ENCODE data around the gene PCBP1. TPM values are rescaled to one million over a fixed set of nuclear protein-coding genes. Genes with fewer than 3 reads are reported as not detected.

PCBP1 gene
- total and polyA plus RNA-seq, 9 of the 15 experiments (the other 6 are each of a cell fraction or from before 2014, with no cell fraction given), result 19.2 to 407 (median 78.1) TPM

GRCh38 chr2:70085711-70086277, 1.5 kb upstream of the PCBP1 start (continued):
- TF ChIP-seq PHTF2 (CRISPR knock-in tag; IDR thresholded peaks at IDR 0.05), result no peak
- TF ChIP-seq E2F6 (IDR thresholded peaks at IDR 0.05; ENCODE audit: borderline replicate concordance in 1 of 2, extremely low read depth in 1 of 2, insufficient read depth in 1 of 2, insufficient read length in 1 of 2, low read depth in 1 of 2, low read length in 1 of 2, poor library complexity in 1 of 2, severe bottlenecking in 1 of 2), result no peak
- TF ChIP-seq SNIP1 (IDR thresholded peaks at IDR 0.05; ENCODE audit: low read depth), result no peak
- no peak for TF ChIP-seq POLR2AphosphoS5 (IDR thresholded peaks at IDR 0.05; ENCODE audit: control insufficient read depth, insufficient read depth, low read depth, low read length)
- no peak for TF ChIP-seq ZNF707 (CRISPR knock-in tag; conservative IDR thresholded peaks at IDR 0.05)
- TF ChIP-seq ZNF212 (CRISPR knock-in tag; IDR thresholded peaks at IDR 0.05), result no peak; the same call in 1 of the 2 replicates
- TF ChIP-seq, protein P1, sequence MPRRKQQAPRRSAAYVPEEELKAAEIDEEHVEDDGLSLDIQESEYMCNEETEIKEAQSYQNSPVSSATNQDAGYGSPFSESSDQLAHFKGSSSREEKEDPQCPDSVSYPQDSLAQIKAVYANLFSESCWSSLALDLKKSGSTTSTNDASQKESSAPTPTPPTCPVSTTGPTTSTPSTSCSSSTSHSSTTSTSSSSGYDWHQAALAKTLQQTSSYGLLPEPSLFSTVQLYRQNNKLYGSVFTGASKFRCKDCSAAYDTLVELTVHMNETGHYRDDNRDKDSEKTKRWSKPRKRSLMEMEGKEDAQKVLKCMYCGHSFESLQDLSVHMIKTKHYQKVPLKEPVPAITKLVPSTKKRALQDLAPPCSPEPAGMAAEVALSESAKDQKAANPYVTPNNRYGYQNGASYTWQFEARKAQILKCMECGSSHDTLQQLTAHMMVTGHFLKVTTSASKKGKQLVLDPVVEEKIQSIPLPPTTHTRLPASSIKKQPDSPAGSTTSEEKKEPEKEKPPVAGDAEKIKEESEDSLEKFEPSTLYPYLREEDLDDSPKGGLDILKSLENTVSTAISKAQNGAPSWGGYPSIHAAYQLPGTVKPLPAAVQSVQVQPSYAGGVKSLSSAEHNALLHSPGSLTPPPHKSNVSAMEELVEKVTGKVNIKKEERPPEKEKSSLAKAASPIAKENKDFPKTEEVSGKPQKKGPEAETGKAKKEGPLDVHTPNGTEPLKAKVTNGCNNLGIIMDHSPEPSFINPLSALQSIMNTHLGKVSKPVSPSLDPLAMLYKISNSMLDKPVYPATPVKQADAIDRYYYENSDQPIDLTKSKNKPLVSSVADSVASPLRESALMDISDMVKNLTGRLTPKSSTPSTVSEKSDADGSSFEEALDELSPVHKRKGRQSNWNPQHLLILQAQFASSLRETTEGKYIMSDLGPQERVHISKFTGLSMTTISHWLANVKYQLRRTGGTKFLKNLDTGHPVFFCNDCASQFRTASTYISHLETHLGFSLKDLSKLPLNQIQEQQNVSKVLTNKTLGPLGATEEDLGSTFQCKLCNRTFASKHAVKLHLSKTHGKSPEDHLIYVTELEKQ (CRISPR knock-in tag; IDR thresholded peaks at IDR 0.05), result peak; percentile 21; the same call in 1 of the 2 replicates
- TF ChIP-seq, protein P2, sequence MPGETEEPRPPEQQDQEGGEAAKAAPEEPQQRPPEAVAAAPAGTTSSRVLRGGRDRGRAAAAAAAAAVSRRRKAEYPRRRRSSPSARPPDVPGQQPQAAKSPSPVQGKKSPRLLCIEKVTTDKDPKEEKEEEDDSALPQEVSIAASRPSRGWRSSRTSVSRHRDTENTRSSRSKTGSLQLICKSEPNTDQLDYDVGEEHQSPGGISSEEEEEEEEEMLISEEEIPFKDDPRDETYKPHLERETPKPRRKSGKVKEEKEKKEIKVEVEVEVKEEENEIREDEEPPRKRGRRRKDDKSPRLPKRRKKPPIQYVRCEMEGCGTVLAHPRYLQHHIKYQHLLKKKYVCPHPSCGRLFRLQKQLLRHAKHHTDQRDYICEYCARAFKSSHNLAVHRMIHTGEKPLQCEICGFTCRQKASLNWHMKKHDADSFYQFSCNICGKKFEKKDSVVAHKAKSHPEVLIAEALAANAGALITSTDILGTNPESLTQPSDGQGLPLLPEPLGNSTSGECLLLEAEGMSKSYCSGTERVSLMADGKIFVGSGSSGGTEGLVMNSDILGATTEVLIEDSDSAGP (CRISPR knock-in tag; IDR thresholded peaks at IDR 0.05), result no peak
- TF ChIP-seq ZNF77 (CRISPR knock-in tag; IDR thresholded peaks at IDR 0.05), result no peak
- no peak for TF ChIP-seq MBD1 (CRISPR knock-in tag; IDR thresholded peaks at IDR 0.05)
- no peak for TF ChIP-seq HDAC2 (IDR thresholded peaks at IDR 0.05)
- no peak for TF ChIP-seq TRIM24 (IDR thresholded peaks at IDR 0.05)
- TF ChIP-seq CTCF (IDR thresholded peaks at IDR 0.05 in 2 of 3, conservative IDR thresholded peaks at IDR 0.05 in 1 of 3; ENCODE audit: insufficient read depth in 2 of 3, low read depth in 1 of 3, low read length in 3 of 3), result no peak
- no peak for TF ChIP-seq KDM1A (IDR thresholded peaks at IDR 0.05)
- TF ChIP-seq ESRRA (IDR thresholded peaks at IDR 0.05; ENCODE audit: borderline replicate concordance, low read depth), result no peak; the same call in 1 of the 2 replicates
- no peak for TF ChIP-seq FUS (optimal IDR thresholded peaks at IDR 0.05; ENCODE audit: low read depth, low read length)
- TF ChIP-seq ZNF143 (CRISPR knock-in tag; IDR thresholded peaks at IDR 0.05), result no peak
- no peak for TF ChIP-seq ZFPM2 (CRISPR knock-in tag; IDR thresholded peaks at IDR 0.05)
- TF ChIP-seq ZNF124 (CRISPR knock-in tag; IDR thresholded peaks at IDR 0.05), result no peak

Measured in K562 (cell line).